HEK293T (cell line): ENCODE measurements around the gene TAF7.

Experiments
- BHLHE40 ChIP-seq: fragments of 450-650 bp; IDR thresholded peaks from 2 replicates; pipeline ENCODE4 v1.6.1; 2016; ENCODE audit warnings: mild to moderate bottlenecking, moderate library complexity, borderline replicate concordance
- FOXA1 ChIP-seq: fragments of 450-650 bp; IDR thresholded peaks from 2 replicates; pipeline ENCODE4 v1.6.1; 2016; ENCODE audit warnings: mild to moderate bottlenecking
- FOXK2 ChIP-seq: fragments of 450-650 bp; IDR thresholded peaks from 2 replicates; pipeline ENCODE4 v1.6.1; 2016; ENCODE audit warnings: mild to moderate bottlenecking
- SP1 ChIP-seq: fragments of 450-650 bp; IDR thresholded peaks from 2 replicates; pipeline ENCODE4 v1.6.1; 2017
- SUZ12 ChIP-seq: fragments of 450-650 bp; IDR thresholded peaks from 2 replicates; pipeline ENCODE4 v1.6.1; 2016; ENCODE audit warnings: mild to moderate bottlenecking
- ZNF384 ChIP-seq: fragments of 450-650 bp; IDR thresholded peaks from 2 replicates; pipeline ENCODE4 v1.6.1; 2016

GRCh38 chr5:141354900-141355469 is 34.4 kb upstream of the TAF7 start, which contains the start of gene PCDHGA4:
- TF ChIP-seq SP1 (no peak), FOXK2 (no peak), BHLHE40 (no peak), ZNF384 (no peak), FOXA1 (no peak), SUZ12 (no peak)
